GM21367 (cell line): ENCODE results near the gene SYCP1.
"Not testable (repeated sequence)": the region's sequence is repeated elsewhere in the genome, so short reads cannot be mapped to it uniquely, and the experiment has no call there.

Source experiments
- ATAC-seq: cut with Tn5 transposase; IDR thresholded peaks from one replicate; pipeline ENCODE4 v1.9.1; 2021; ENCODE audit not compliant: unreplicated experiment

The SYCP1 gene, protein sequence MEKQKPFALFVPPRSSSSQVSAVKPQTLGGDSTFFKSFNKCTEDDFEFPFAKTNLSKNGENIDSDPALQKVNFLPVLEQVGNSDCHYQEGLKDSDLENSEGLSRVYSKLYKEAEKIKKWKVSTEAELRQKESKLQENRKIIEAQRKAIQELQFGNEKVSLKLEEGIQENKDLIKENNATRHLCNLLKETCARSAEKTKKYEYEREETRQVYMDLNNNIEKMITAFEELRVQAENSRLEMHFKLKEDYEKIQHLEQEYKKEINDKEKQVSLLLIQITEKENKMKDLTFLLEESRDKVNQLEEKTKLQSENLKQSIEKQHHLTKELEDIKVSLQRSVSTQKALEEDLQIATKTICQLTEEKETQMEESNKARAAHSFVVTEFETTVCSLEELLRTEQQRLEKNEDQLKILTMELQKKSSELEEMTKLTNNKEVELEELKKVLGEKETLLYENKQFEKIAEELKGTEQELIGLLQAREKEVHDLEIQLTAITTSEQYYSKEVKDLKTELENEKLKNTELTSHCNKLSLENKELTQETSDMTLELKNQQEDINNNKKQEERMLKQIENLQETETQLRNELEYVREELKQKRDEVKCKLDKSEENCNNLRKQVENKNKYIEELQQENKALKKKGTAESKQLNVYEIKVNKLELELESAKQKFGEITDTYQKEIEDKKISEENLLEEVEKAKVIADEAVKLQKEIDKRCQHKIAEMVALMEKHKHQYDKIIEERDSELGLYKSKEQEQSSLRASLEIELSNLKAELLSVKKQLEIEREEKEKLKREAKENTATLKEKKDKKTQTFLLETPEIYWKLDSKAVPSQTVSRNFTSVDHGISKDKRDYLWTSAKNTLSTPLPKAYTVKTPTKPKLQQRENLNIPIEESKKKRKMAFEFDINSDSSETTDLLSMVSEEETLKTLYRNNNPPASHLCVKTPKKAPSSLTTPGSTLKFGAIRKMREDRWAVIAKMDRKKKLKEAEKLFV

GRCh38 chr1:114854693-114855320, at the start of gene SYCP1:
SYCP1 (plus strand) TSS chr1:114854863; CDS start chr1:114855465, 602 bp downstream.
- ATAC-seq = no peak

DNA sequence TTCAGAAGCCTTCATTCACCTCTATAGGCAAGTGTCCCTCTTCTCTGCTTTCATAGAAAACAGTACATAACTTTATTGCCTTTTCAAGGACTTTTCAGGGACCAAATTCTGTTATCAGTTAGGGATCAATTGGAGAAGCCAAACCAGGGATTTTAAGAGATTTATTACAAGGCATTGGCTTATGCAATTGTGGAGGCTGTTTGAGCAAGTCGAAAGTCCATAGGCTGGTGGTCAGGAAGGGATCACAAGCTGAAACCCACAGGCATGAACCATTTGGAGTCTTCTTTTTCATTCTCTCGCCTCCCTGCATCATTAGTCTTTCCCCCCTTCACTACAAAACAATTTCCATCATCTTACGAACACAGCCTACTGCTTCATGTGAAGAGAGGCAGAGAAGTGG, 34.8 kb upstream of the SYCP1 start:
- no peak for ATAC-seq

GRCh38 chr1:114820392-114820791, 34.3 kb upstream of the SYCP1 start:
- ATAC-seq = no peak

DNA sequence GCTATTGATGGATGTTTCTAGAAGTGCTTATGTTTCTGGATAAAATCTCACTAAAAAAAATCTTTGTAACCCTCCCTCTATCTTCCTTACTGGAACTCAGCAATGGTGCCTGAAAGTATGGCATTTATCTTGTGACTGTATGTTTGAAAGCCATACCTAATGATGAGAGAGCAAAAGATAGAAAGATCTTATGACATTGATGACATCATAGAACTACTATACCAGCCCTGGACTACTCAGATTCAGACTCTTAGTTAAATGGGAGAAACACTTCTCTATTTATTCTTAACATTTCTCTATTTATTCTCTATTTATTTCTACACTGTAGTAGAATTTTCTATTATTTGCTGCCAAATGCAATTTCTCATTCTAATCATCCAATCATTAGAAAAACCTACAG, 32.7 kb upstream of the SYCP1 start:
- ATAC-seq = no peak

DNA sequence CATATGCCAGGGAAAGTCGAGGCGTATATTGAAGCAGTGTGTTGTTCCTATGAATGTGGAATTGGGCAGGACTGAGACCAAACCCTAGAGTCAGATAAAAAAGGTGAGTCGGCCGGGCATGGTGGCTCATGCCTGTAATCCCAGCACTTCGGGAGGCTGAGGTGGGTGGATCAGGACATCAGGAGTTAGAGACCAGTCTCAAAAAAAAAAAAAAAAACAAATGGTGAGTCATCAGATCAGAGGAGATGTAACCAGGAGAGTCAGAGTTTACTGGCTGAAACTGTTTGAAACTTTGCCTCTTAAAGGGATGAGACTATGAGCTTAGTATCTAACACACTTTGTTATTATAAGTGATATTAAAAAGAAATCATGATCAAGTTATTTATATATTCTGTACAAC, 26.4 kb upstream of the SYCP1 start:
- no peak for ATAC-seq

DNA sequence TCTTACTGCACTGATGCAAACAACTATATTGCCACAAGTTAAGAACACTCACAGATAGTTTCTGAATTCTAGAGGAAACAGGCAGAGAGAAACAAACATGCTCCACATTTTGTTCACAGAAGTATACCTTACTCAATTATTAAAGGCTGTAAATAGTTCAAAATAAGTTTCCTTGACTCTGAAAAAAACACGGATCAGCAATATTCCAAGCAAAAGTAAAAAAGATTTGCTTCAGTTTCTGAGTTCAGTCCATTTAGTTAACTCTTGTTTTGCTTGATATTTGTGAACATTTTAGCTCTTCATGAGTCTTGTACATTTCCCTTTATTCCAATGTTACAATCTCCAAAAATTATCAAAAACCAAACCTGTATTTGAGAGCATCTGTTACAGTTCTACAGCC, 24.6 kb upstream of the SYCP1 start:
- ATAC-seq = not testable (repeated sequence)

- ATAC-seq = no peak
Observed at GRCh38 chr1:114831276-114831994, 23.2 kb upstream of the SYCP1 start.

DNA sequence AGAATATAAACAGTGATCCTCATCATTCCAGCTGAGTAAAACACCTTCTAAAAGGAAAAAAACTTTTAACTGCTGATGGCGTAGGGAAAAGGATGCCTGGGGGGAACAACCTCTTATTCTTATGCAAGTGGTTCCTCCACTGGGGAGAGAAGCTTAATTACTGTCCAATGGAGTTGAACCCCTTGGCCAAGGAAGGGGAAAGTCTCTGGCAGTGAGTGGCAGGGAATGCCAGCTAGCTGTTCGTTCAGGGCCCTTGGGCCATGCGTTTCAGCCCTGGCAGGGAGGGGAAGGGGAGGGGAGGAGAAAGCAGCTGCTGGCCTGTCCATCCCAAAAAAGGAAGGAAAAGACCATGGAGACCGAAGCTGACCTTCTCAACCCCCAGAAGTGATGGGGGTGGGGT, 22.6 kb upstream of the SYCP1 start:
- ATAC-seq = no peak

DNA sequence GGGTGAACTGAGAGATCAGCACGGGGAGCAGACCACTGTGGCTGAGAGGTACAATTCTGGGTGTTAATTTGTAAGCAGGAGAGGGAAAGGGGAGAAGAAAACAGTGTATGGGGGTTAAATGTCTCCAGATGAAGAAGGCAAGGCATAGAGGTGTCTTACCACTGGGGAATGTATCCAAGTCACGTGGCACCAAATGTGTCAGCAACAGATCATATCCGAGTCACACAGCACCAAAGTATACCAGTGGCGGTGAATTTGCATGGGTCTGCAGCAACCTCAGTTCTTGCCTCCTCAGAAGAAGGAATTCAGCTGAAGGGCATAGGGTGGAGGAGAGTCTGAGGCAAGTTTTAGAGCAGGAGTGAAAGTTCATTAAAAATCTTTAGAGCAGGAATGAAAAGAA, 21.2 kb upstream of the SYCP1 start:
- ATAC-seq = no peak

GRCh38 chr1:114844270-114844669, 10.4 kb upstream of the SYCP1 start:
- ATAC-seq = no peak

- ATAC-seq = no peak
Observed at GRCh38 chr1:114853584-114853983, 1.1 kb upstream of the SYCP1 start.

DNA sequence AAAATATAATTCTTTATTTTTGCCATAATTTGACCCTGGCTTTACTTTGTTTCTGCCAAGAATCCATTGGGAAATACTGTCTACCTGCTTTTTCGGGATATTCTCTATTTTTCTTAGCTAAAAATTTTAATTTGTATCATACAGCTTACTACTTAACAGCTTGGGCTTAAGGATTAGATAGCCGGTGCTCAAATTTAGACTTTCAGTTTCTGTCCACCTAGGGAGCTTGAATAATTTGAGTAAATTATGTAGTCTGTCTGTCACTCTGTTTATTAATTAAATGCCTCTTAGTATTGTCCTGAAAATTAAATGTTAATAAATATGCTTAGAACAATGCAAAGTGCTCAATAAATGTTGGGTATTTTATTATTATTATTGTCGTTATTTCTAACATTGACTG, 6.7 kb downstream of the SYCP1 start:
- no peak for ATAC-seq

- no peak for ATAC-seq
Observed at GRCh38 chr1:114892194-114892918, 37.7 kb downstream of the SYCP1 start.

GRCh38 chr1:114896795-114897194, 42.1 kb downstream of the SYCP1 start:
- no peak for ATAC-seq

DNA sequence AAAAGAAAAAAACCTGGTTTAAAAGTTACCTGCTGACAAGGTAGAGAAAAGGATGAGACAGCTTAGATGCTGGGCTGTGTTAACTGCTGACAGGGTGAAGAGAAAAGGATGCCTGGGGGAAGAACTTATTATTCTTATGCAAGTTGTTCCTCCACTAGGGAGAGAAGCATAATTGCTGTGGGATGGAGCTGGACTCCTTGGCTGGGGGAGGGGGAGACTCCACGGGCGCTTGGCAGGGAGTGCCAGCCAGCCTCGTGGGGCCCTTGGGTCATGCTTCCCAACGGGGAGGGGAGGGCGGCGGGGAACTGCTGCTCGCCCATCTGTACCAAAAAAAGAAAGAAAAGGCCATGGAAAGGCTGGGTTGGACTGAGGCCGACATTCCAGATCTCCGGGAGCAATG, 47.2 kb downstream of the SYCP1 start:
- ATAC-seq = no peak

DNA sequence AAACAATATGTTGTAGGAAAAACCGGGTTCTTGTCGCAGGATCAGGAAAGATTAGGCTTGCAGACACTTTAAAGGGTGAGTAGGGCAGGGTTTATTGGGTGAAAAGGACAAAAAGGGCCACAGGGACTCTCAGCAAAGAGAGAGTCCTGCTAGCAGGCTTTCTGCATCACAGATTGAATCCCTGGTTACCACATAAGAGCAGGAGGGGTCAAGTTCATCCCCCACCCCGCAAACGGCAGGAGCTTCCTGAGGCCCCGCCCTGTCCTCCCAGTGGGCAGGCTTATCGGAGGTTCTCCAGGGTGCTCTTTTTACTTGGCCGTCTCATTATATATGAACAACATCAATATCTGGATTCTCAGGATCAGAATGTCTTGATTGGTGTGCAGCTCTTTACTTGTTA, 47.7 kb downstream of the SYCP1 start:
- ATAC-seq = no peak

DNA sequence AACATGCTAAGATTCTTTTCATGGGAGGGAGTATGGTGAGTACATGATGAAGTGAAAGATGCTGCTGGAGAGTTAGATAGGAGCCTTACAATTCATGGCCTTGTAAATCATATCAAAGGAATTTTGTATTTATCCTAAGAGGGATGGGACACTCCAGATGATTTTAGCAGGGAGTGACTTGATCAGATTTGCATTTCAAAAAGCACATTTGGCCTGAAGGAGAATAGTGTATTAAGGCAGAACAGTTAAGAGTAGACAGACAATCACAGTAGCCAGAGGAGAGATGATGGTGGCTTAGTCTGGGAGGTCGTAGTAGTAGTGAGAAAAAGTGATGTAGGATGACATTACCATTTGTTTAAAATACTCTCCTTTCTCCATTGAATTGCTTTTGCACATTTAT, 48.8 kb downstream of the SYCP1 start:
- no peak for ATAC-seq

DNA sequence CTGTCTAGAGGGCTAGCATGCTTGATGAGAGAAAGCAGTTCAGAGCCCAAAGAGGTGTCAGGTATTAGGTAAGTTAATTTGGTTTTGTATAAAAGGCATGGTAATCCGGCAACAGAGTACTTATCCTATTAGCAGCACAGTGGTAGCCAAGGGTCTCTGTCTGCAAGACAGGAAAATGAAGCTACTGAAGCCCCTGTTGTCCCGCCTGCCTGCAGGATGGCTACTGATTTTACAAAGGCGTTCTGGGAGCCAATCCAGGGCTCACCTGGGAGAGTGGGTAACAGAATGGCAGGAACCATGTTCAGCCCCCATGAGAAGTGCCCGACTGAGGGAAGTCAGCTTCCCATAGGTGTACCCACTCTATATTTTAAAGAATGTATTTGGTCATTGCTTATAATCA, 61.1 kb downstream of the SYCP1 start:
- not testable (repeated sequence) for ATAC-seq

DNA sequence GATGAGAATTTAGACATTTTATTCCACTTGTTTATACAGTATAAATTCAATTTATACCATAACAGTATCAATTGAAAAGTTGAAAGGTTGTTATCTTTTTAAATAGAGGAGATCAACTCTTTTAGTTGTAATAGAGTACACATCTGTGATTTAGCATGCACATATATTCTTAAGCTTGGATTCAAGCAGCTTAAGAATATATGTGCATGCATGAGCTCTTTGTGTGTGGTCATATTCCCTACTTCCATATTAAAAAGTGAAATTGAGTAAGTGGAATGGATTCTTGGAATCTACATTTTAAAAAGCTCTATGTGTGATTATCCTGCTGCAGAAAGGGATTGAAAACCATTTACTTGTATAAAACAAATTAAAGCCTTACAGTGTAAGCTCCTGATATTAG, 71.9 kb downstream of the SYCP1 start:
- no peak for ATAC-seq

GRCh38 chr1:114927401-114927800, 72.7 kb downstream of the SYCP1 start:
- no peak for ATAC-seq
